ENCODE results near the gene MEP1A. TPM values are rescaled to one million over a fixed set of nuclear protein-coding genes. Genes with fewer than 3 reads are reported as not detected.

Gene MEP1A
- total RNA-seq, 1 donor from 2014 or later: not detected

- Mint-ChIP-seq H3K4me3 (ENCODE audit: unreplicated experiment) (no peak overlapping the region), H3K27me3 (ENCODE audit: low read depth) (peaks cover 16% of the 10 kb centered on the region), H3K36me3 (ENCODE audit: low read depth) (no peaks in the 10 kb centered on the region), H3K4me1 (ENCODE audit: low read depth) (no peaks in the 10 kb centered on the region), H3K9me3 (ENCODE audit: low read depth) (no peaks in the 10 kb centered on the region), H3K27ac (ENCODE audit: unreplicated experiment) (no peak overlapping the region)
- TF ChIP-seq CTCF (IDR thresholded peaks at IDR 0.05): no peak
- DNase-seq (ENCODE audit: low spot score): no peak
These were observed 74.2 kb downstream of the MEP1A start for GRCh38 chr6:46867411-46867810.

GRCh38 chr6:46876126-46876525 lies 82.9 kb downstream of the MEP1A start:
- no peaks in the 10 kb centered on the region for H3K36me3 Mint-ChIP-seq (ENCODE audit: low read depth)
- no peak overlapping the region for H3K27ac Mint-ChIP-seq (ENCODE audit: unreplicated experiment)
- no peak overlapping the region for H3K4me3 Mint-ChIP-seq (ENCODE audit: unreplicated experiment)
- DNase-seq (ENCODE audit: low spot score): no peak
- no peak for TF ChIP-seq CTCF (IDR thresholded peaks at IDR 0.05)
- peaks cover 2% of the 10 kb centered on the region for H3K4me1 Mint-ChIP-seq (ENCODE audit: low read depth)
- peaks cover 17% of the 10 kb centered on the region for H3K27me3 Mint-ChIP-seq (ENCODE audit: low read depth)
- no peaks in the 10 kb centered on the region for H3K9me3 Mint-ChIP-seq (ENCODE audit: low read depth)

- DNase-seq (ENCODE audit: low spot score): no peak
- Mint-ChIP-seq H3K4me1 (ENCODE audit: low read depth) (peaks cover 2% of the 10 kb centered on the region), H3K36me3 (ENCODE audit: low read depth) (no peaks in the 10 kb centered on the region), H3K9me3 (ENCODE audit: low read depth) (no peaks in the 10 kb centered on the region), H3K27ac (ENCODE audit: unreplicated experiment) (no peak overlapping the region), H3K27me3 (ENCODE audit: low read depth) (peaks cover 17% of the 10 kb centered on the region), H3K4me3 (ENCODE audit: unreplicated experiment) (no peak overlapping the region)
- TF ChIP-seq CTCF (IDR thresholded peaks at IDR 0.05): no peak
These were observed 85.8 kb downstream of the MEP1A start for GRCh38 chr6:46879003-46879402.

- Mint-ChIP-seq H3K9me3 (ENCODE audit: low read depth) (no peaks in the 10 kb centered on the region), H3K27me3 (ENCODE audit: low read depth) (peaks cover 15% of the 10 kb centered on the region), H3K4me1 (ENCODE audit: low read depth) (no peaks in the 10 kb centered on the region), H3K4me3 (ENCODE audit: unreplicated experiment) (no peak overlapping the region), H3K36me3 (ENCODE audit: low read depth) (no peaks in the 10 kb centered on the region), H3K27ac (ENCODE audit: unreplicated experiment) (no peak overlapping the region)
- no peak for TF ChIP-seq CTCF (IDR thresholded peaks at IDR 0.05)
- no peak for DNase-seq (ENCODE audit: low spot score)
These were observed 89.5 kb downstream of the MEP1A start for GRCh38 chr6:46882645-46883044.

GRCh38 chr6:46888031-46888430 lies 94.8 kb downstream of the MEP1A start:
- DNase-seq (ENCODE audit: low spot score): no peak
- TF ChIP-seq CTCF (IDR thresholded peaks at IDR 0.05): no peak
- H3K9me3 Mint-ChIP-seq (ENCODE audit: low read depth): no peaks in the 10 kb centered on the region

More at GRCh38 chr6:46888031-46888430, 94.8 kb downstream of the MEP1A start:
- Mint-ChIP-seq H3K27ac (ENCODE audit: unreplicated experiment) (no peak overlapping the region), H3K36me3 (ENCODE audit: low read depth) (no peaks in the 10 kb centered on the region), H3K27me3 (ENCODE audit: low read depth) (no peaks in the 10 kb centered on the region), H3K4me1 (ENCODE audit: low read depth) (no peaks in the 10 kb centered on the region), H3K4me3 (ENCODE audit: unreplicated experiment) (no peak overlapping the region)
